Measurements from ENCODE around the gene TSC2.

- TF ChIP-seq CTCF (IDR thresholded peaks at IDR 0.05): no peak
- no peak for TF ChIP-seq ATF3 (CRISPR knock-in tag; conservative IDR thresholded peaks at IDR 0.05)
- TF ChIP-seq SP1 (CRISPR knock-in tag; conservative IDR thresholded peaks at IDR 0.05): no peak
- TF ChIP-seq NR3C1 (CRISPR knock-in tag; conservative IDR thresholded peaks at IDR 0.05; ENCODE audit: low read depth): no peak
Measured at GRCh38 chr16:2083409-2083808, 35.6 kb downstream of the TSC2 start.
